ENCODE measurements around the gene RYR1. TPM values are rescaled to one million over a fixed set of nuclear protein-coding genes. Genes with fewer than 3 reads are reported as not detected.

Gene RYR1
- total and polyA plus RNA-seq, 5 donors from 2014 or later = 0.07 to 4.9 (median 0.41) TPM

DNA sequence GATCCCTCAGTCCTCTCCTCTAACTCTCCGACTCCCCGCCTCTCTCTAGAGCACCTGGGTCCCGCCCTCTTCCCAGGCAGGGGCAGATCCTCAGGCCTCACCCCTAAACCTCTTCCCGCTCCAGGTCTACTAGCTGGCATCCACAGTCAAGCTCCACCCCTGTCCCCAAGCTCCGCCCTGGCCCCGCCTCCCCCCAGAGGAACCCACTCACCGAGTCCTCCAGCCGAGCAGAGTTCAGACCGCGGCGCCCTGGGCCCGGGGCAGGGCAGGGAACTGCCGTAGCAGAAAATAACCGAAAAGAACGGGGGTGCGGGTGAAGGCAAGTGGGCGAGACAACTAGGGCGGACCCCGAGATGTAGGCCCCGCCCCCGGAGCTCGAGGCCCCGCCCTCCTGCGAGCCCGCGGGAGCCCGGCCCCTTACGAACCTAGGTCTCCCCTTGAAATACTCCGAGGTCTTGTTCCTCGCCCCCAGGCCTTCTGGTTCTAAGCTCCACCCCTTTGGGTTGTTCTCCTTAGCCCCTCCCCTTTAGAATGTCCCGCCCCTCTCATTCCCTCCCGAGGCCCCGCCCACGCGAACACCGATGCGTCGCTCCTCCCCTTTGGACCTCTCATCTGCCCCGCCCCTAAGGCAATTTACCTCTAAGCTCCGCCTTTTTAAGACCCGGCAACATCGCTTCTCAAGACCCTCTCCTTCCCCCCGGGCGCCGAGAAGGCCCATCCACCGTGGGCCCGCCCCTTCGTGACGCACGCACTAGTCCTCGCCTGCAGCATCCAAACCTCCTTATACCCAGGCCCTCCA is 45.7 kb upstream of the RYR1 start, which contains the start of gene GGN:
GGN (minus strand) TSS at position 485 of the 799 bp plus-strand sequence. CDS start 773 bp downstream, outside the sequence.
- H3K27ac ChIP-seq (ENCODE audit: insufficient read depth, low read length, poor library complexity, severe bottlenecking) = no peak within 1 kb of the TSS
- ATAC-seq (ENCODE audit: low read depth in 2 of 2) = peak; percentile 68 to 74
- Mint-ChIP-seq H3K4me3 (peak within 1 kb of the TSS; percentile 89 to 94 (median 92)), H3K27me3 (peaks cover 42% of the 10 kb centered on the region), H3K4me1 (peaks cover 0 to 23% (median 7%) of the 10 kb centered on the region in 4 donors), H3K27ac (peak within 1 kb of the TSS; percentile 94 to 95 (median 94)), H3K9me3 (peaks cover 0 to 2% (median 0%) of the 10 kb centered on the region in 7 donors), H3K36me3 (peaks cover 20% of the 10 kb centered on the region)
- H3K4me1 ChIP-seq (ENCODE audit: control insufficient read depth, insufficient read depth, low read length, poor library complexity, severe bottlenecking) = peaks cover 39% of the 10 kb centered on the region
- peak; percentile 74 to 82 (median 74) for DNase-seq
- no peaks in the 10 kb centered on the region for H3K9me3 ChIP-seq (ENCODE audit: control insufficient read depth in 2 of 2, low read length in 2 of 2)
- H3K4me3 ChIP-seq (ENCODE audit: low read depth, low read length) = peak within 1 kb of the TSS; percentile 69
- peaks cover 4% of the 10 kb centered on the region for H3K27me3 ChIP-seq (ENCODE audit: control insufficient read depth, insufficient read depth, low read length)
- peaks cover 18% of the 10 kb centered on the region for H3K36me3 ChIP-seq (ENCODE audit: control insufficient read depth, insufficient read depth, low read length)

- H3K4me1 Mint-ChIP-seq = peaks cover under 1 to 24% (median 7%) of the 10 kb centered on the region in 4 donors
- peaks cover 44% of the 10 kb centered on the region for H3K27me3 Mint-ChIP-seq
- no peak for DNase-seq
- peaks cover 0 to 1% (median 0%) of the 10 kb centered on the region in 7 donors for H3K9me3 Mint-ChIP-seq
- peaks cover 12% of the 10 kb centered on the region for H3K36me3 Mint-ChIP-seq
- Histone ChIP-seq H3K36me3 (ENCODE audit: control insufficient read depth, insufficient read depth, low read length) (peaks cover 11% of the 10 kb centered on the region), H3K4me1 (ENCODE audit: control insufficient read depth, insufficient read depth, low read length, poor library complexity, severe bottlenecking) (peaks cover 39% of the 10 kb centered on the region), H3K4me3 (ENCODE audit: low read depth, low read length) (peak within 1 kb of the TSS; percentile 55), H3K9me3 (ENCODE audit: control insufficient read depth in 2 of 2, low read length in 2 of 2) (no peaks in the 10 kb centered on the region), H3K27ac (ENCODE audit: insufficient read depth, low read length, poor library complexity, severe bottlenecking) (no peak within 1 kb of the TSS), H3K27me3 (ENCODE audit: control insufficient read depth, insufficient read depth, low read length) (peaks cover 4% of the 10 kb centered on the region)
- H3K27ac Mint-ChIP-seq = peak within 1 kb of the TSS; percentile 94 to 95 (median 94)
- ATAC-seq (ENCODE audit: low read depth in 2 of 2) = no peak
- H3K4me3 Mint-ChIP-seq = peak within 1 kb of the TSS; percentile 89 to 94 (median 92)
Observed at GRCh38 chr19:38388349-38389100, 45.0 kb upstream of the RYR1 start, which contains the start of gene SPRED3. Gene SPRED3 (plus strand): TSS chr19:38388697. CDS start chr19:38390303, 1,606 bp downstream.

DNA sequence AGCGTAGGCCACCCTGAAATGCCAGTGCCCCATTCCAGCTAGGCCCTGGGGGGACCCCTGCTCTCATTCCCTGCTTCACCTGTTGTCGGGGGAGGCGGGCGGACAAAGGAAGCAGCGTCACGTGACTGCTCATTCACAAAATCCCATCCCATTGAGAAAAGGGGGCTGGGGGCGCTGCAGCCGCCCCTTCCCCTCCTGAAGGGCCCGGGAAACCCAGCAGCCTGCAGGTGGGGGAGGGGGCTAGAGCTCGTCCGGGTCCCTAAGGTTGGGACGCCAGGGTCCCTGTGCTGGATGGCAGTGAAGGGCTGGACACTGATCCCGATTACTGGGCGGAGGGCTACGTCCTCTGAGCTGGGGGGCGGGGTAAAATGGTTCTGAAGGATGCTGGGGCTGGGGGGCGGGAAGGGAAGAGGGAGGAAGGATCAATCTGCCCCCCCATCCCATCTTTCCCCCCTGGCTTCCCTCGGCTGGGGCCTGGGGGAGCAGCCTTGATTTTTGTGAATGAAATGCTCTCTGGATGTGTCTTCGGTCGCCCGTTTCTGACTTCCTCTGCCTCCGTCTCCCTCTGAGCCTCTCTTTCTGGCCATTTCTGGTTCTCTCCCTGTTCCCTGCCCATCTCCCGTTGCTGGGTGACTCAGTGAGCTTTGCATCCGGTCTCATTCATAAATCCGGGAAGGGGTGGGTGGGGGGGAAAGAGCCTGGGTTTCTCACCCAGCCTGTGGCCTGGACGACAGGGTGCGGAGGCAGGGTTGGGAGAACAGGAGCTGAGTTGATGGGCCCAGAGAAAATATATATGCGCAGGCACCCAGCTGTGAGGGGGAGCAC is 44.2 kb upstream of the RYR1 start:
- Mint-ChIP-seq H3K4me1 (peaks cover 5 to 32% (median 7%) of the 10 kb centered on the region in 4 donors), H3K4me3 (peak overlapping the region in 3 of 4 donors; percentile 18 to 66 (median 57)), H3K27me3 (peaks cover 50% of the 10 kb centered on the region), H3K27ac (peak overlapping the region in 1 of 3 donors; percentile 62), H3K36me3 (peaks cover 7% of the 10 kb centered on the region), H3K9me3 (peaks cover 0 to 1% (median 0%) of the 10 kb centered on the region in 7 donors)
- DNase-seq = no peak
- ATAC-seq (ENCODE audit: low read depth in 2 of 2) = no peak
- H3K27ac ChIP-seq (ENCODE audit: insufficient read depth, low read length, poor library complexity, severe bottlenecking) = no peak overlapping the region
- peaks cover 40% of the 10 kb centered on the region for H3K4me1 ChIP-seq (ENCODE audit: control insufficient read depth, insufficient read depth, low read length, poor library complexity, severe bottlenecking)
- peaks cover 4% of the 10 kb centered on the region for H3K27me3 ChIP-seq (ENCODE audit: control insufficient read depth, insufficient read depth, low read length)
- H3K4me3 ChIP-seq (ENCODE audit: low read depth, low read length) = no peak overlapping the region
- H3K9me3 ChIP-seq (ENCODE audit: control insufficient read depth in 2 of 2, low read length in 2 of 2) = no peaks in the 10 kb centered on the region
- peaks cover 3% of the 10 kb centered on the region for H3K36me3 ChIP-seq (ENCODE audit: control insufficient read depth, insufficient read depth, low read length)

- Histone ChIP-seq H3K4me3 (ENCODE audit: low read depth, low read length) (no peak overlapping the region), H3K36me3 (ENCODE audit: control insufficient read depth, insufficient read depth, low read length) (no peaks in the 10 kb centered on the region), H3K27ac (ENCODE audit: insufficient read depth, low read length, poor library complexity, severe bottlenecking) (no peak overlapping the region), H3K9me3 (ENCODE audit: control insufficient read depth in 2 of 2, low read length in 2 of 2) (no peaks in the 10 kb centered on the region), H3K27me3 (ENCODE audit: control insufficient read depth, insufficient read depth, low read length) (peaks cover 4% of the 10 kb centered on the region), H3K4me1 (ENCODE audit: control insufficient read depth, insufficient read depth, low read length, poor library complexity, severe bottlenecking) (peaks cover 49% of the 10 kb centered on the region)
- Mint-ChIP-seq H3K27ac (peak overlapping the region in 1 of 3 donors; percentile 76), H3K4me1 (peaks cover 5 to 36% (median 7%) of the 10 kb centered on the region in 4 donors), H3K9me3 (peaks cover 0 to 1% (median 0%) of the 10 kb centered on the region in 7 donors), H3K36me3 (peaks cover 6% of the 10 kb centered on the region), H3K4me3 (peak overlapping the region; percentile 16 to 85 (median 57)), H3K27me3 (peaks cover 50% of the 10 kb centered on the region)
- ATAC-seq (ENCODE audit: low read depth in 2 of 2) = no peak
- DNase-seq = no peak
Observed at GRCh38 chr19:38389957-38390924, 43.2 kb upstream of the RYR1 start.

DNA sequence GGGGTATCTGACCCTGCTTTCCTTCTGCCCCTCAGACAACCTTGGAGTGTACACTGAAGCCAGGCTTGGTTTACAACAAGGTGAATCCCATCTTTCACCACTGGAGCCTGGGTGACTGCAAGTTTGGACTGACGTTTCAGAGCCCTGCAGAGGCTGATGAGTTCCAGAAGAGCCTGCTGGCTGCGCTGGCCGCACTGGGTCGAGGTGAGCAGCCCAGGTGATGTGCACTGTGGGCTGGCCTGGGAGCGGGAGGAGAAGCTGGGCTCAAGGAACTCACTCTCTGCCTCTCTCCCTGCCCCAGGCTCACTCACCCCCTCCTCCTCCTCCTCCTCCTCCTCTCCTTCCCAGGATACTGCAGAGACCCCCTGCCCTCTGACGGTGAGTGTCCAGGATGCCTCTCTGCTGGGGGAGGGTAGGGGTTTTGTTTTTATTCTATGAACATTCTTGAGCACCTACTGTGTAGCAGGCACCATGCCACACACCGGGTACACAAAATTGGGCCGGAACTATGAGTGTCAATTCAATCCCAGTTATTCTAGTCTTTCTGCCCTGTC is 41.5 kb upstream of the RYR1 start:
- Mint-ChIP-seq H3K27ac (peak overlapping the region in 1 of 3 donors; percentile 40), H3K4me1 (peaks cover 5 to 42% (median 13%) of the 10 kb centered on the region in 4 donors), H3K9me3 (peaks cover 0 to 1% (median 0%) of the 10 kb centered on the region in 7 donors), H3K27me3 (peaks cover 50% of the 10 kb centered on the region), H3K36me3 (peaks cover 6% of the 10 kb centered on the region), H3K4me3 (peak overlapping the region in 1 of 4 donors; percentile 67)
- Histone ChIP-seq H3K4me1 (ENCODE audit: control insufficient read depth, insufficient read depth, low read length, poor library complexity, severe bottlenecking) (peaks cover 44% of the 10 kb centered on the region), H3K4me3 (ENCODE audit: low read depth, low read length) (no peak overlapping the region), H3K36me3 (ENCODE audit: control insufficient read depth, insufficient read depth, low read length) (no peaks in the 10 kb centered on the region), H3K27ac (ENCODE audit: insufficient read depth, low read length, poor library complexity, severe bottlenecking) (no peak overlapping the region), H3K9me3 (ENCODE audit: control insufficient read depth in 2 of 2, low read length in 2 of 2) (no peaks in the 10 kb centered on the region), H3K27me3 (ENCODE audit: control insufficient read depth, insufficient read depth, low read length) (peaks cover 4% of the 10 kb centered on the region)
- DNase-seq (no peak), ATAC-seq (ENCODE audit: low read depth in 2 of 2) (no peak)

DNA sequence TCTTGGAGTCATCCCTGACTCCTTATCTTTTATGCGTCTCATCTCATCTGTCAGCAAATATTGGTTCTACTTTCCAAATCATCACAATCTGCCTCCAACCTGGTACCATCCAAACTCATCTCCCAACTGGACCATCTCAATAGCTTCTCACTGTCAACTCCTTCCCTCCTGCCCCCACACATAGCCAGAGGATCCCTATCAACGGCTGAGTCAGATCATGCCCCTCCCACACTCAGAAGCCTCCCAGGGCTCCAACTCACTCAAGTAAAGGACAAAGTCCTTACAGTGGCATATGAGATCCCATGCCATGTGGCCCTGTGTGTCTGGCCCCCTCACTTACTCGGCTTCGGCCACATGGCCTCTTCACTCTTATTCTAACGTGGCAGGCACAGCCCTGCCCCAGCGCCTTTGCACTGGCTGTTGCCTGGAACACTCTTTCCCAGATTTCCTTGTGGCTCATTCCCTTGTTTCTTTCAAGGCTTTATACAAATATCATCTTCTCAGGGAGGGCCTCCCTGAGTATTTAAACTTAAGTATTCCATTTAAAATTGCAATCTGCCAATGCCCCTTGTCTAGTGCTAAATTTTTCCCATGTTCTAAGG is 40.7 kb upstream of the RYR1 start:
- H3K9me3 ChIP-seq (ENCODE audit: control insufficient read depth in 2 of 2, low read length in 2 of 2) = no peaks in the 10 kb centered on the region
- H3K27me3 ChIP-seq (ENCODE audit: control insufficient read depth, insufficient read depth, low read length) = peaks cover 2% of the 10 kb centered on the region
- no peak for ATAC-seq (ENCODE audit: low read depth in 2 of 2)
- Mint-ChIP-seq H3K9me3 (peaks cover 0 to 1% (median 0%) of the 10 kb centered on the region in 7 donors), H3K4me3 (peak overlapping the region in 1 of 4 donors; percentile 59), H3K27me3 (peaks cover 45% of the 10 kb centered on the region), H3K27ac (no peak overlapping the region), H3K36me3 (peaks cover 3% of the 10 kb centered on the region), H3K4me1 (peaks cover 5 to 35% (median 8%) of the 10 kb centered on the region in 4 donors)
- no peak overlapping the region for H3K27ac ChIP-seq (ENCODE audit: insufficient read depth, low read length, poor library complexity, severe bottlenecking)
- no peak for DNase-seq
- no peak overlapping the region for H3K4me3 ChIP-seq (ENCODE audit: low read depth, low read length)
- H3K4me1 ChIP-seq (ENCODE audit: control insufficient read depth, insufficient read depth, low read length, poor library complexity, severe bottlenecking) = peaks cover 36% of the 10 kb centered on the region
- H3K36me3 ChIP-seq (ENCODE audit: control insufficient read depth, insufficient read depth, low read length) = no peaks in the 10 kb centered on the region

Measured in CD4-positive, CD25-positive, alpha-beta regulatory T cell (primary cell).